MM.1S (cell line): ENCODE results near the gene TMEM60.

ENCODE experiments used
- EZH2 ChIP-seq: fragments of 300-600 bp; sonication (generic); optimal IDR thresholded peaks from 2 replicates; pipeline ENCODE3; 2017; ENCODE audit warnings: low read depth, mild to moderate bottlenecking, antibody characterized with exemption, low read length, mixed read lengths
- TF ChIP-seq, protein P1 (sequence below): fragments of 300-600 bp; sonication (generic); IDR thresholded peaks from 2 replicates; pipeline ENCODE4 v1.5.1; 2016; ENCODE audit warnings: antibody characterized with exemption, low read length, mixed read lengths

GRCh38 chr7:77806425-77806824, 8.2 kb upstream of the TMEM60 start:
- TF ChIP-seq, protein P1, sequence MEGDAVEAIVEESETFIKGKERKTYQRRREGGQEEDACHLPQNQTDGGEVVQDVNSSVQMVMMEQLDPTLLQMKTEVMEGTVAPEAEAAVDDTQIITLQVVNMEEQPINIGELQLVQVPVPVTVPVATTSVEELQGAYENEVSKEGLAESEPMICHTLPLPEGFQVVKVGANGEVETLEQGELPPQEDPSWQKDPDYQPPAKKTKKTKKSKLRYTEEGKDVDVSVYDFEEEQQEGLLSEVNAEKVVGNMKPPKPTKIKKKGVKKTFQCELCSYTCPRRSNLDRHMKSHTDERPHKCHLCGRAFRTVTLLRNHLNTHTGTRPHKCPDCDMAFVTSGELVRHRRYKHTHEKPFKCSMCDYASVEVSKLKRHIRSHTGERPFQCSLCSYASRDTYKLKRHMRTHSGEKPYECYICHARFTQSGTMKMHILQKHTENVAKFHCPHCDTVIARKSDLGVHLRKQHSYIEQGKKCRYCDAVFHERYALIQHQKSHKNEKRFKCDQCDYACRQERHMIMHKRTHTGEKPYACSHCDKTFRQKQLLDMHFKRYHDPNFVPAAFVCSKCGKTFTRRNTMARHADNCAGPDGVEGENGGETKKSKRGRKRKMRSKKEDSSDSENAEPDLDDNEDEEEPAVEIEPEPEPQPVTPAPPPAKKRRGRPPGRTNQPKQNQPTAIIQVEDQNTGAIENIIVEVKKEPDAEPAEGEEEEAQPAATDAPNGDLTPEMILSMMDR = no peak
- no peak for TF ChIP-seq EZH2
